Urinary bladder (tissue), 4 donors: ENCODE data around the gene CGREF1. TPM values are rescaled to one million over a fixed set of nuclear protein-coding genes. Genes with fewer than 3 reads are reported as not detected.

Experiments
- DNase-seq: peaks from one replicate; pipeline ENCODE4 v3.0.0-alpha.2; 2015; ENCODE audit errors: extremely low spot score
- H3K27ac ChIP-seq: one replicate; pipeline ENCODE4 v1.5.1; 2013; ENCODE audit warnings: low read depth, mild to moderate bottlenecking, moderate library complexity
- H3K36me3 ChIP-seq: one replicate; pipeline ENCODE4 v1.6.1; 2013; ENCODE audit warnings: mild to moderate bottlenecking, moderate library complexity; ENCODE audit not compliant: insufficient read depth
- H3K4me1 ChIP-seq: one replicate; pipeline ENCODE4 v1.6.1; 2013; ENCODE audit warnings: mild to moderate bottlenecking, moderate library complexity; ENCODE audit not compliant: insufficient read depth
- H3K4me3 ChIP-seq: one replicate; pipeline ENCODE4 v1.5.1; 2013; ENCODE audit warnings: low read depth, low read length
- WGBS: extraction: QIAGEN DNeasy Blood & Tissue Kit; methylation state at CpG from one replicate; pipeline ENCODE4 v1.1.7; 2013; 5-methylcytosine and 5-hydroxymethylcytosine counted together
- polyA plus RNA-seq: library from polyadenylated mRNA; stranded (reverse); fragments of 200-250 nt; gene quantifications from one replicate; pipeline ENCODE4 v1.2.3, GENCODE V29; 2013
- total RNA-seq: library from RNA; depleted of rRNA; stranded (reverse); fragments of >200 nt; gene quantifications from one replicate; pipeline ENCODE4 v1.2.3, GENCODE V29; 2014
- donor health status: healthy with polysubstance abuse.
- donor health status: healthy.

Gene CGREF1
- total and polyA plus RNA-seq, 2 donors: 1.0 to 4.1 TPM

DNA sequence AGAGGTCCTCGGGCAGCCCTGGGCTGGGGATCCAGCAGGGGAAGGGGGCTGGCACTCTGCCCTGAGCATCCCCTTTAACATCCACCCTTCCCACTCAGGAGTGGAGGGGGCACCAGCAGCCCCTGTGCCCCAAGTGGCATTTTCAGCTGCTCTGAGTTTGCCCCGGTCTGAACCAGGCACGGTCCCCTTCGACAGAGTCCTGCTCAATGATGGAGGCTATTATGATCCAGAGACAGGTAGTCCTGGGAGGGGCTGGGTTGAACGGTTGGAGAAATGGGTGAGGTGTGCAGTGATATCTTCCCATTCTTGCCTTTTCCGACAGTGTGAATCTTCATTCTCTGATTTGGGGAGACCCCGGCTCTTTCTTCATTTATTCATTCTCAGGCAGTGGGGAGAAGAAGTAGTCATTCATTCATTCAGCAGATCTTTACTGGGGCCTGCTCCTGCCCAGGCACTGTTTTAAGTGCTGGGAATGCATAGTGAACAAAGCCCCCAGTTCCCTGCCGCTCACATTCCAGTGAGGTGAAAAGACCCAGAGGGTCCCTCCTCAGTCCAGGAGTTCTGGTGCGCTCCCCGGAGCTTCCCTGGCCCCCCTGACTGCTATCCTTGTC lies 33.8 kb downstream of the CGREF1 start:
- peak overlapping the region; percentile 60 for H3K4me3 ChIP-seq
- WGBS: 46% methylated on average over 10 of the region's 10 CpGs
- no peaks in the 10 kb centered on the region for H3K36me3 ChIP-seq
- H3K27ac ChIP-seq: no peak overlapping the region
- no peak for DNase-seq
- peaks cover 1% of the 10 kb centered on the region for H3K4me1 ChIP-seq

DNA sequence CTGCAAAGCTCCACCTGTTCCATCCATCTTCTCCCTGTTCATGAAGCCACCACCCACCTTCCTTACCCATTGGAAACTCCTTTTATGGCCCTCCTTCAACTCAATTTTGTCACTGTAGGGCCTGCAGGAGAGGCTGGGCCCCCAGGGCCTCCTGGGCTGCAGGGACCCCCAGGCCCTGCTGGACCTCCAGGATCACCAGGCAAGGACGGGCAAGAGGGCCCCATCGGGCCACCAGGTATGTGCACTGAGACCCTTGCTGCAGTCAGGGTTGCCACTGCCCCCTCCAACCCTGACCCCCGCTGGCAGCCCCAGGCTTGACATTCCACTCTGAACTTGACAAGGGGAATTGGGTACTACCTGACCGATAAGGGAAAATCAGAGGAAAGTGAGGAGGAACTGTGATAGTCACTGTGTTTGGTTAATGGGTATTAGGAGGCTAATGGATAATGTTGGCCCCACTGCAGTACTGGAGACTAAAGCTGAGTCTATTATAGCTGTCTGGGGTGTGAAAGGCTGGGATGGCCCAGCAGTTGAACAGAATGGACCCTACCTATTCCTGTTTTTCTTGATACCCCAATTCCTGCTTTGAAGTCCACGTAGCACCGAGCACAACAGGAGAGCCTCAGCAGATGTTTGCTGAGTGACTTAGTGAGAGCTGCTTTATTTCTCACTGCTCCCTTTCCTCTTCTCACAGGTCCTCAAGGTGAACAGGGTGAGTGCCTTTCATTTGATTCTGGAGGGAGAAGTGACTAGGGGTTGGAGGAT lies 34.4 kb downstream of the CGREF1 start:
- no peak for DNase-seq
- 77% methylated on average over 6 of the region's 6 CpGs for WGBS

DNA sequence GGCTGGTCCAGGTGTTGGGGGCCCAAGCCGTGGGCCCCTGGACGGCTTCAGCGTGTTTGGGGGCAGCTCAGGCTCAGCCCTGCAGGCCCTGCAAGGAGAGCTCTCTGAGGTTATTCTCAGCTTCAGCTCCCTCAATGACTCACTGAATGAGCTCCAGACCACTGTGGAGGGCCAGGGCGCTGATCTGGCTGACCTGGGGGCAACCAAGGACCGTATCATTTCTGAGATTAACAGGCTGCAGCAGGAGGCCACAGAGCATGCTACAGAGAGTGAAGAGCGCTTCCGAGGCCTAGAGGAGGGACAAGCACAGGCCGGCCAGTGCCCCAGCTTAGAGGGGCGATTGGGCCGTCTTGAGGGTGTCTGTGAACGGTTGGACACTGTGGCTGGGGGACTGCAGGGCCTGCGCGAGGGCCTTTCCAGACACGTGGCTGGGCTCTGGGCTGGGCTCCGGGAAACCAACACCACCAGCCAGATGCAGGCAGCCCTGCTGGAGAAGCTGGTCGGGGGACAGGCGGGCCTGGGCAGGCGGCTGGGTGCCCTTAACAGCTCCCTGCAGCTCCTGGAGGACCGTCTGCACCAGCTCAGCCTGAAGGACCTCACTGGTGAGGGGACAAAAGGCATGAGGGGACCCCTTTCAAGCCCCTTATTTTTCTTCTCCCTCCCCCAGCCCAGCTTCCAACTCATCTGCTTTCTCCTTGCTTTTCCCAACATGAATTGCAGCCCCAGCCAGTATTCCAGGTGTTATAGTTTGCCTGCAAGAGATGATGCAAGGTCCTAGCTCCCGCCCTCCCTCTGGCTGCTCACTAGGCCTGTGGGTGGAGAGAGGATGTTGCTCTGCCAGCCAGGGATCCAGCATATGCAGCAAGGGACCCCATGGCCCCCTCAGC lies 35.3 kb downstream of the CGREF1 start:
- Histone ChIP-seq H3K36me3 (no peaks in the 10 kb centered on the region), H3K4me3 (no peak overlapping the region), H3K27ac (no peak overlapping the region), H3K4me1 (peaks cover 1% of the 10 kb centered on the region)
- 75% methylated on average over 20 of the region's 20 CpGs for WGBS
- DNase-seq: no peak

More for the DNA sequence above, 34.4 kb downstream of the CGREF1 start:
- H3K27ac ChIP-seq: no peak overlapping the region
- H3K4me1 ChIP-seq: peaks cover 1% of the 10 kb centered on the region
- H3K36me3 ChIP-seq: no peaks in the 10 kb centered on the region
- no peak overlapping the region for H3K4me3 ChIP-seq

DNA sequence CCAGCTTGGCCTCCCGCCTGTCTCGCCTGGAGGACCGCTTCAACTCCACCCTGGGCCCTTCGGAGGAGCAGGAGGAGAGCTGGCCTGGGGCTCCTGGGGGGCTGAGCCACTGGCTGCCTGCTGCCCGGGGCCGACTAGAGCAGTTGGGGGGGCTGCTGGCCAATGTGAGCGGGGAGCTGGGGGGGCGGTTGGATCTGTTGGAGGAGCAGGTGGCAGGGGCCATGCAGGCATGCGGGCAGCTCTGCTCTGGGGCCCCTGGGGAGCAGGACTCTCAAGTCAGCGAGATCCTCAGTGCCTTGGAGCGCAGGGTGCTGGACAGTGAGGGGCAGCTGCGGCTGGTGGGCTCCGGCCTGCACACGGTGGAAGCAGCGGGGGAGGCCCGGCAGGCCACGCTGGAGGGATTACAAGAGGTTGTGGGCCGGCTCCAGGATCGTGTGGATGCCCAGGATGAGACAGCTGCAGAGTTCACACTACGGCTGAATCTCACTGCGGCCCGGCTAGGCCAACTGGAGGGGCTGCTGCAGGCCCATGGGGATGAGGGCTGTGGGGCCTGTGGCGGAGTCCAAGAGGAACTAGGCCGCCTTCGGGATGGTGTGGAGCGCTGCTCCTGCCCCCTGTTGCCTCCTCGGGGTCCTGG lies 36.0 kb downstream of the CGREF1 start:
- no peak for DNase-seq
- Histone ChIP-seq H3K36me3 (no peaks in the 10 kb centered on the region), H3K27ac (no peak overlapping the region), H3K4me3 (no peak overlapping the region), H3K4me1 (peaks cover 1% of the 10 kb centered on the region)
- 79% methylated on average over 27 of the region's 27 CpGs for WGBS

DNA sequence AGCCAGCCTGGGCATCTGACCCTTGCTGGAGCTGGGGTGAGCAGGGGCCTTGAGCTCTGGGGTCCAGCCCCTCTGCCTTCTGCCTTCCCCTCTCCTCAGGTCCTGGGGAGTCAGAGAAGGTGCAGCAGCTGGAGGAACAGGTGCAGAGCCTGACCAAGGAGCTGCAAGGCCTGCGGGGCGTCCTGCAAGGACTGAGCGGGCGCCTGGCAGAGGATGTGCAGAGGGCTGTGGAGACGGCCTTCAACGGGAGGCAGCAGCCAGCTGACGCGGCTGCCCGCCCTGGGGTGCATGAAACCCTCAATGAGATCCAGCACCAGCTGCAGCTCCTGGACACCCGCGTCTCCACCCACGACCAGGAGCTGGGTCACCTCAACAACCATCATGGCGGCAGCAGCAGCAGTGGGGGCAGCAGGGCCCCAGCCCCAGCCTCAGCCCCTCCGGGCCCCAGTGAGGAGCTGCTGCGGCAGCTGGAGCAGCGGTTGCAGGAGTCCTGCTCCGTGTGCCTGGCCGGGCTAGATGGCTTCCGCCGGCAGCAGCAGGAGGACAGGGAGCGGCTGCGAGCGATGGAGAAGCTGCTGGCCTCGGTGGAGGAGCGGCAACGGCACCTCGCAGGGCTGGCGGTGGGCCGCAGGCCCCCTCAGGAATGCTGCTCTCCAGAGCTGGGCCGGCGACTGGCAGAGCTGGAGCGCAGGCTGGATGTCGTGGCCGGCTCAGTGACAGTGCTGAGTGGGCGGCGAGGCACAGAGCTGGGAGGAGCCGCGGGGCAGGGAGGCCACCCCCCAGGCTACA lies 36.8 kb downstream of the CGREF1 start:
- 81% methylated on average over 38 of the region's 38 CpGs for WGBS
- Histone ChIP-seq H3K4me3 (no peak overlapping the region), H3K27ac (no peak overlapping the region), H3K36me3 (no peaks in the 10 kb centered on the region), H3K4me1 (peaks cover 1% of the 10 kb centered on the region)
- no peak for DNase-seq

DNA sequence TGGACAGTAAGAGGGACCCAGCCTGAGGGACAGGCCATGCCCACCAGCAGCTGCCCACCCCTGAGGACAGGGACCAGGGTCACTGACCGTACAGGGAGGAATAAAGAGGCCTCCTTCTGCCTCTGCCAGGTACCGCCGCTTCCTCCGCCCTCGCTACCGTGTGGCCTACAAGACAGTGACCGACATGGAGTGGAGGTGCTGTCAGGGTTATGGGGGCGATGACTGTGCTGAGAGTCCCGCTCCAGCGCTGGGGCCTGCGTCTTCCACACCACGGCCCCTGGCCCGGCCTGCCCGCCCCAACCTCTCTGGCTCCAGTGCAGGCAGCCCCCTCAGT lies 38.4 kb downstream of the CGREF1 start:
- Histone ChIP-seq H3K27ac (peak overlapping the region; percentile 11), H3K36me3 (no peaks in the 10 kb centered on the region), H3K4me1 (no peaks in the 10 kb centered on the region), H3K4me3 (peak overlapping the region; percentile 63)
- WGBS: 46% methylated on average over 14 of the region's 14 CpGs
- no peak for DNase-seq

DNA sequence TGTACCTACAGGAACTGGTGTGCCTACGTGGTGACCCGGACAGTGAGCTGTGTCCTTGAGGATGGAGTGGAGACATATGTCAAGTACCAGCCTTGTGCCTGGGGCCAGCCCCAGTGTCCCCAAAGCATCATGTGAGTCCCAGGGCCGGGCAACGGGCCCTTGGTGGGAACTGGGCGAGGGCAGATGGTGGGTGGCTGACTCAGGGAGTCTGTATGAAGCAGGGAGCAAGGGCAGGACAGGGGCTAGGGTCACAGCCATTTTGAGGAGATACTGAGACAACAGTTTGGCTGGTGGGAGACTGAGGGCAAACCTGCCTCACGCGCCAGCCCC lies 38.8 kb downstream of the CGREF1 start:
- no peak for DNase-seq
- H3K27ac ChIP-seq: no peak overlapping the region
- H3K4me3 ChIP-seq: peak overlapping the region; percentile 63
- H3K36me3 ChIP-seq: no peaks in the 10 kb centered on the region
- 36% methylated on average over 7 of the region's 7 CpGs for WGBS
- H3K4me1 ChIP-seq: no peaks in the 10 kb centered on the region

DNA sequence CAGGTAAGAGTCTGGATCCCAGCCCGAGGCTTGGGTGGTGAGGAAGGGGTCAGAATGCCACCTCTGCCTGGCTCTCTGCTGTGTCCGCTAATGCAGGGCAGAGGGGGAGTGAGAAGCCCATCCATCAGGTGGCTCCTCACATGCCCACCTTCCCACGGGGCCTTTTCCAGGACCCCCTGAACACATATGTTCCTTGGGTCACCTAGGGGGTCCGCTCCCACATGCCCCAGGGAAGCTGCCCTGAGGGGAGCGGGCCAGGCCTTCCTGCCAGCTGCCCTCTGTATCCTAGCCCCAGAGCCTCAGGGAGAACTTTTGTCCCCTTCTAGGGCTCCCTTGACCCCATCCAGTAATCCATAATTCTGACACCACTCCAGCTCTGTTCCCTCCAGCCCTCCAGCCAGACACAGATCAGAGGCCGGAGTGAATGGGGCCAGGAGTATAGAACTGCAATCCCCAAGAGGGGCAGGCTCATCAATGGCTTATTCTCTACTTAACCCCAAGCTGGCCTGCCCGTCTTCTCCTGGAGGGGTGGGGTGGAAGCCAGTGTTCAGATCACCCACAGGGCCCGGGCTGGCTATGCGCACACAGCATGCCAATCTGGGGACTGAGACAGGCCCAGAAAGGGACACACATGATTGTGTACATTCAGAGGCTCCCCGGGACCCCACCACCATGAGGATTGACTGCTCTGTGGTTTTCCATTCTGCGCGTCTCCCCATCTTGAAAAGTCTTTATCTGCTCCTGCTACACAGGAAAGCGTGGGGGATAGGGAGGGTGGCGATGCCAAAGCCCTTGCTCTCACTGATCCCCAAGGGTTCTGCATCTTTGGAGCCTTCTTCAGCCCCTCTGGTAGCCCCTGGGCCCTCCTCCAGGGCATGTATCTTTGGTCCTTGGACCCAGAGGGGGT lies 39.4 kb downstream of the CGREF1 start:
- WGBS: 23% methylated on average over 14 of the region's 14 CpGs
- Histone ChIP-seq H3K27ac (peak overlapping the region; percentile 76), H3K36me3 (no peaks in the 10 kb centered on the region), H3K4me1 (no peaks in the 10 kb centered on the region), H3K4me3 (peak overlapping the region; percentile 63)
- no peak for DNase-seq

DNA sequence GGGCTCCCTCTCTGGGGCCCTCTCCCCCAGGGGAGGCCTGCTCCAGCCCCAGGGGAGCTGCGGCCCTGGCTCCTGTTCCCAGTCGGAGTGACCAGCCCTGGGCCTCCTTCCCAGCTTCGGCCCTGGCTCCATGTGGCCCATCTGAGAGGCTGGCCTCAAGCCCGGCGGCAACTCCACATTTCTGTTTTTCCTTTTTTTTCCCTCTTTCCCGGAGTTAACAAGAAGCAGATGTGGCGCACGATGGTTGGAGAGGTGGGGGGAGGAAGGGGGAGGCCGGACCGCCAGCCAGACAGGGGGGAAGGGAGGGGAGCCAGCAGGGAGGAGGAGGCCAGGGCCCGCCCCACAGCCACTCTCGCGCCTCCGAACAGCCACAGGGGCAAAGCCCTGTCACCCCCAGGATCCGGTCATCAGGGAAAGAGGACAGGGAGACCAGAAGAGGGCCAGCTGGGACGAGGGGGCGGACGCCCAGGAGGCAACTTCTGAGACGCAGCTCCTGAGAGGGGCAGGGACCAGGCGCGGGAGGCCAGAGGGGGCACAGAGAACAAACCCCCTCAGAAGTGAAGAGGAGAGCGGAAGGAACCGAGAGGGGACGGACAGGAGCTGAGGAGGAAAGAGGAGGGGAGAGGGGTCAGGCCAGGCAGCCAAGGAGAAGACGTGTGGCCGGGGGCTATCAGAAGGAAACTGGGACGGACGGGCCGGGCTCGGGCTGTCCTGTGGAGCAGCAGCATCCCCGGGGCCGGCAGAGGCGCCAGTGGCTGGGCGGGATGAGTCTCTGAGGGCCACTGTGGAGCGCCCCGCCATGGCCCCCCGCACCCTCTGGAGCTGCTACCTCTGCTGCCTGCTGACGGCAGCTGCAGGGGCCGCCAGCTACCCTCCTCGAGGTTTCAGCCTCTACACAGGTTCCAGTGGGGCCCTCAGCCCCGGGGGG lies 40.4 kb downstream of the CGREF1 start, which contains the start of gene EMILIN1:
EMILIN1 (plus strand) TSS at position 349 of the 928 bp plus-strand sequence; CDS start at position 800, 451 bp downstream.
- 13% methylated on average over 41 of the region's 41 CpGs for WGBS
- no peaks in the 10 kb centered on the region for H3K4me1 ChIP-seq
- peak; percentile 85 for DNase-seq

DNA sequence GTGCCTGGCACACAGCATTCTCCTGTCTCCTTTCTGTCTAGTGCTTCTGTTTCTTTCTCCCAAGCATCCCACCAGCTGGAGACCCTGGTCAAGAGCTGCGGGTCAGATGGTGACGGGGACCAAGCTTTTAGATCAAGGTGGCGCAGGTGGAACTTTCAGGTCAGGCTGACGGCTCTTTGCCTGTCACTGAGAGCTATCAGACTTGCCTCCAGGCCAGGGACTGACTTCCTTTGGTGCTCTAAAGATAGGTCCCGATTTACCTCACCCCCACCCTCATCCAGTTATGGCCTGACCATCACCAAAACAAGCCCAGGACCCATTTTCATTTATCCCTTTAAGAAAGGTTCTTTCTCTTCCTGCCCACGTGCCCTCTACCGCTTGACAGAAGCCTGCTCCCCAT lies 41.7 kb downstream of the CGREF1 start:
- WGBS: 62% methylated on average over 7 of the region's 7 CpGs
- Histone ChIP-seq H3K4me1 (no peaks in the 10 kb centered on the region), H3K27ac (no peak overlapping the region), H3K4me3 (no peak overlapping the region), H3K36me3 (no peaks in the 10 kb centered on the region)
- DNase-seq: no peak

More for the DNA sequence above, 40.4 kb downstream of the CGREF1 start, which contains the start of gene EMILIN1:
- H3K27ac ChIP-seq: peak within 1 kb of the TSS; percentile 76
- H3K4me3 ChIP-seq: peak within 1 kb of the TSS; percentile 63
- H3K36me3 ChIP-seq: no peaks in the 10 kb centered on the region

DNA sequence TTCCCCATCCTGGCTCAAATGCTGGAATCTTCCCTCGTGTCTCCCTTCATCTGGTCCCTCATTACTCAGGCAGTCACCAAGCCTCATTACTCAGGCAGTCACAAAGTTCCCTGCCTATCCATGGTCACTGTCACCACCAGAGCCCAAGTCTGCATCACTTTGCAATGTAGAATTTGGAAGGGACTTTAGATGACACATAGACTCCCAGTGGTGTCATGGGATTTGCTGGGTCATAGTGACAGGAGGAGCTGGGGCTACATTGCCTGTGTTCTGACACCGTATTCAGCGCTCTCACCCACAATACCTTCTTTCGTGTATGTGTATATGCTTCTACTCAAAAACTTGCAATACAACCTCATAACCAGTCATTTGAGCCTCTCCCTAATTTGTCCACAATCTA lies 42.6 kb downstream of the CGREF1 start:
- Histone ChIP-seq H3K4me1 (no peaks in the 10 kb centered on the region), H3K4me3 (no peak overlapping the region), H3K27ac (no peak overlapping the region), H3K36me3 (no peaks in the 10 kb centered on the region)
- WGBS: 82% methylated on average over 4 of the region's 4 CpGs
- no peak for DNase-seq
